Raji (cell line): ENCODE results near the gene PRLR.

Experiments
- POLR2A ChIP-seq: IDR thresholded peaks from 2 replicates; pipeline ENCODE4 v1.6.1; 2011; ENCODE audit warnings: low read depth, low read length, control low read depth; ENCODE audit not compliant: insufficient read depth

Gene PRLR

DNA sequence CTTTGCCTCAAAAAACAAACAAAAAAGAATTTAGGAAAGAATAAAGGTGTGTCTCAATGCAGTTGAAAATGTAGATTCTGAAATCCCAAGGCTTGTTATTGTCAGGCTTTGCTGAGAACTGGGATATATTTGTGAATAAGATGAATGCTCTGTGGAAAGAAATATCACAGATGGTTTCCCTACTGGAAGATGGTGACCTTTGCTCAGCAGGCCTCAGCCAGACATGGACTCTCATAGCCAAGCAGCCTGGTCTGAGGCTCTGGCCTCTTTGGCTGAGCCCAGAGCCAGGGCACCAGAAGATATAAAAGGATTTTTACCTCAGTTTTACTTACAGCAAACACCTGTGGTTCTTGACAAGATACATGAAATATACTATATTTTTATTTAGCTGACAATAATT lies 219.6 kb downstream of the PRLR start:
- no peak for TF ChIP-seq POLR2A

DNA sequence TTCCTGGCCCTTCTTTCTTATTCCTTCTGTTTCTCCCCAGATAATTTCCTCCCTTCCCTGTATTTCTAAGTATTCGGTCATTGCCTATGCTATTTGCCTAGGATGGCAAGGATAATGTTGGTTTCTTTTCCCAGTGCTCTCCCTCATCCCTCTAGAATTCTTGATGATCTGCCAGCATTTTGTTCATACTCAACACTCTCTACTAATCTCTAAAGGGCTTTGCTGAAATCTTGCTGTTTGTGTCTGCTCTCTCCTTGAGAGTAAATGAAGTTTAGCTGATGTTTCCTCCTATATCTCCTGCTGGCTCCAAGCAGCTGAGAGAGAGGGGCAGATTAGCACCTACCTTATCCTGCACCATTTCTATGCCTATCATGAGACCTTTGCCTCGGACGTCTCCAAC lies 220.6 kb downstream of the PRLR start:
- no peak for TF ChIP-seq POLR2A

DNA sequence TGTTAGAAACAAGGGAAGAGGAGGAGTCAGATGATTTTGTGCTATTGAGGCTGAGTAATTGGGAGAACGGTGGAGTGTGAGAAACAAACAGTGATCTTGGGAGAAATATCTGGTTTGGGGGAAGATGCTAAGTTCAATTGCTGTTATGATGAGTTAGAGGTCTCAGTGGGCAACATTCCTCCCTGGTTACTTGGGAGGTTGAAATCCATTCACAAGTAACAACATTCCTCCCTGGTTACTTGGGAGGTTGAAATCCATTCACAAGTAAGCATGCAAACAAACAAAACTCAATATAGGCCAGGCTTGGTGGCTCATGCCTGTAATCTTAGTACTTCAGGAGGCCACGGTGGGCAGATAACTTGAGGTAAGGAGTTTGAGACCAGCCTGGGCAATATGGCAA lies 221.3 kb downstream of the PRLR start:
- TF ChIP-seq POLR2A, result no peak

DNA sequence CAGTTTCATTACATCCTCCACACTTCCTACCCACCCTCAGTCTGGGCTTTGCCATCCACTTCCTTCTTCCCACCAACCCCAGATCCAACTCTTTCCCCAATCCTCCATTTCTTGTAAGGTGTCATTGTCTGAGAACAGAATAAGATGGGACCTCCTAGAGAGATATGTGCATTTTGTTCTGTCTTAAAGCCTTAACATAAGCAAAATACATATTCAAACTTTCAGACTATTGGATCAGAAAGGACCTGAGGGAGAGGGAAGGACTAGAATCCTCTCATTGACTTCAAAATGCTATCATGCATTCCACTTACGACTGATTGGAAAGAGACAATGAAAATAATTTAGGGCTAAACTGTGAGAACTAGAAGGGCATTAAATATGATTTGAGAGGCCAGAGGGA lies 225.5 kb downstream of the PRLR start:
- TF ChIP-seq POLR2A, result no peak

DNA sequence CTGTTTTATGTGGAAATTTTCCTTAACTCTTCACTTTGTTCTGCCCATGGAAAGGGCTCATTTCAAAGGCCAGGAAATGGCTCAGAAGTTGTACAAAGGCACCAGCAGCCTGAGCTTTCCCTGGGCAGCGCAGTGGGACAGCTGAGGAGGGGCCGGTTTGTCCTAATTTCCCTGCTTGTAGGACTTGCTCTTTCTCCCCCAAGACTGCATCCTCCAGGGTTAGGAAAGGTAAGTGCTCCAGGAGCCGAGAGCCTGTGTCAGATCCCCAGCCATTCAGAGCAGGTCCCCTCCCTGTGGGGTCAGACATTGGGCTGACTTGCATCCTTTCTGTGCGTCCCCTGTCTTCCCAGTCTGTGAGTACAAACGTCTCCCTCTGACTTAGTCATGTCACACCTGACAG lies 226.1 kb downstream of the PRLR start:
- TF ChIP-seq POLR2A, result no peak

DNA sequence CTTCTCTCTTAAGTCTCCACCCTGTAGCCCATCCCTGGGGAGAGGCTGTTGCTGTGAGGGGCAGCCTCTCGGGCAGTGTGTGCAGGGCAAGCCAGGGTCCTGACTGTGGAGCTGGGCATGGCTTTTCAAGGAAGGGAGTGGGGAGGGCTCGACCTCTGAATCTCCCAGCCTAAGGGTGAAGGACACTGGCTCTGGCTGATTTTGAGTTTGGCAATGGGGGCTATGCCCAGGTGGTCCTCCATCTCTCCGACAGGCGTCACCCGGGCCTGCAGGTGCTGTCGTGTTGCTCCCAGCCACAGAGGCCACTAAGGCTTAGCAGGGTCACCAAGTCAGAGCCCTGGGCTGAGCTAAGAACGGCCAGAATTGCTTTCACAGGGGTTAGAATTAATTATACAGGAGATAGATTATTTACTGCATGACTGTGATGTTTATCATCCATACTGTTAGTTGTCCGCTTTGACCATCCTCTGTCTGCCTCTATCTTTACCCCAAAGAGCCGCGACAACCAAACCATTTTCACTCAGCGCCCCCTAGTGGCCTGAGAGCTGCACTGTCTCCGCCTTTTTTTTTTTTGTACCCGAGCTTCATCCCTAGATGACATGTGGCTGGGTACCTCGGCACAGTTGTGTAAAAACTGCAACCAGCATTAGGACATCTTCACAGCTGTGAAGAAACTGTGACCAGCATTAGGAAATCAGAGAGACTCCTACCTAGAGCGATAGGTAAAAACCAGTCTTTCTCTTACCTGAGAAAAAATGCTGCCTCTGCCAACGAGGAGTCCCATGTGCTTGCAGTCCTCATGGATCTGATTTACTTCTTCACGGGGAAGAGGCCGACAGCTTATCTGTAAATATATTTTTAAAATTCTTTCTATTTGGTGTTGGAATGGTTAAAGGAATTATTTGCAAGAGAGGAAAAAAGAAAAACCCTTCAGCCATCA lies 227.0 kb downstream of the PRLR start:
- TF ChIP-seq POLR2A, result no peak

DNA sequence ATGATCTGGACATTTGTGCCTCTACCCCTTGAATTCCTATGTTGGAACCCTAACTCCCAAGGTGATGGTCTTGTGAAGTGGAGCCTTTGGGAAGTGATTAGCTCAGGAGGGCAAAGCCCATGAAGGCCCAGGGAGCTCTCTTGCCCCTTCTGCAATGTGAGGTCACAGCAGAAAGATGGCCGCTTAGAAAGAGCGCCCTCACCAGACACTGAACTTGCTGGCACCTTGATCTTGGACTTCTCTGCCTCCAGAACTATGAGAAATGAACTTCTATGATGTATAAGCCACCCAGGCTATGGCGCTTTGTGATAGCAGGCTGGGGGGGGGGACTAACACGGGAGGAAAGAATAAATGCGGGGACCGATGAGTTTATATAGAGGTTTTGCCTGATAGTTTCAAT lies 227.8 kb downstream of the PRLR start:
- TF ChIP-seq POLR2A, result no peak

DNA sequence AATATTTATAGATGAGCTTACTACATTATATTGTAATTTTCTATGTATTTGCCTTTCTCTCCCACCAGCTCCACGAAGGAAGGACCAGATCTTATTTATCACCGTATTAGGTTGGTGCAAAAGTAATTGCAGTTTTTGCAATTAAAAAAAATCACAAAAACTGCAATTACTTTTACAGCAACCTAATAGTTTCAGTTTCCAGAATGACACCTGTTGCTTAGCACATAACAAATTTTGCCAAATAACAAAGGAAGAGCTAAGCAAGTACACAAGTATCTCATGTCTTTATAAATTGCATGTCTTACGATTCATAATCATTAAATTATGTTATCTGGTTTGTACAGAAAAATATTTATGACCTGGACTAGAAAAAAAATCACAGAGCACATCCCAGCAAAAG lies 228.4 kb downstream of the PRLR start:
- no peak for TF ChIP-seq POLR2A
